IMR-90 (cell line): ENCODE measurements around the gene BOLA1. TPM values are rescaled to one million over a fixed set of nuclear protein-coding genes. Genes with fewer than 3 reads are reported as not detected.

Source experiments
- CTCF ChIP-seq: conservative IDR thresholded peaks from 2 replicates; pipeline ENCODE4 v1.5.1; 2012; ENCODE audit warnings: mild to moderate bottlenecking, low read depth, low read length, improper control_type of control experiment
- MAFK ChIP-seq: IDR thresholded peaks from 2 replicates; pipeline ENCODE4 v1.6.1; 2012; ENCODE audit warnings: low read depth, low read length, improper control_type of control experiment
- polyA plus RNA-seq, 3 experiments: library from polyadenylated mRNA; depleted of rRNA; stranded (reverse); fragments of >200 nt; gene quantifications; 2 replicates each; pipeline ENCODE4 v1.2.3, GENCODE V29; 2012; ENCODE audit warnings: low replicate concordance in 1 of 3
- total RNA-seq: library from RNA; depleted of rRNA; stranded (reverse); fragments of >200 nt; gene quantifications from 2 replicates; pipeline ENCODE4 v1.2.3, GENCODE V29; 2012

The BOLA1 gene
- total and polyA plus RNA-seq, 2 of the 4 experiments (the other 2 are of a cell fraction), result 3.4 to 12.6 TPM

GRCh38 chr1:149887456-149888246, 11.7 kb upstream of the BOLA1 start (continued):
- no peak for TF ChIP-seq CTCF
- TF ChIP-seq MAFK, result peak; percentile 24; the same call in 1 of the 2 replicates
